Bronchial epithelial cell (primary cell): ENCODE results near the gene NBEA. TPM values are rescaled to one million over a fixed set of nuclear protein-coding genes. Genes with fewer than 3 reads are reported as not detected.
A peak's percentile ranks its signal among the peaks of the same experiment; 100 is the strongest.
"Not testable (repeated sequence)": the region's sequence is repeated elsewhere in the genome, so short reads cannot be mapped to it uniquely, and the experiment has no call there.

ENCODE experiments used
- DNase-seq: peaks from one replicate; pipeline ENCODE4 v3.0.0-alpha.2; 2010; ENCODE audit warnings: low read depth
- FAIRE-seq: peaks from 2 replicates; lab custom pipeline; 2011; peaks lifted over from hg19 to GRCh38; lab: Jason Lieb, UNC
- H3K27me3 ChIP-seq: 2 replicates; pipeline ENCODE4 v1.5.1; 2011; ENCODE audit warnings: low read length; ENCODE audit not compliant: control insufficient read depth, insufficient read depth
- H3K36me3 ChIP-seq: 2 replicates; pipeline ENCODE4 v1.5.1; 2011; ENCODE audit warnings: low read length; ENCODE audit not compliant: control insufficient read depth, insufficient read depth
- H3K4me3 ChIP-seq: 2 replicates; pipeline ENCODE4 v1.5.1; 2011; ENCODE audit warnings: mild to moderate bottlenecking, low read depth, low read length, control low read depth
- CTCF ChIP-seq: IDR thresholded peaks from 2 replicates; pipeline ENCODE4 v1.5.1; 2011; ENCODE audit warnings: mild to moderate bottlenecking, moderate library complexity, low read length, control low read depth, inconsistent platforms; ENCODE audit not compliant: insufficient read depth, severe bottlenecking
- total RNA-seq: library from RNA; depleted of rRNA; stranded (reverse); fragments of >200 nt; gene quantifications from 2 replicates; pipeline ENCODE4 v1.2.1, GENCODE V29; 2014

Gene NBEA
- total RNA-seq, 1 donor from 2014 or later, result 0.53 TPM

- DNase-seq (no peak), FAIRE-seq (no peak)
- Histone ChIP-seq H3K4me3 (no peak overlapping the region), H3K36me3 (no peaks in the 10 kb centered on the region), H3K27me3 (no peaks in the 10 kb centered on the region)
- TF ChIP-seq CTCF, result no peak
Observed at GRCh38 chr13:34901572-34901971, 40.5 kb upstream of the NBEA start.

DNA sequence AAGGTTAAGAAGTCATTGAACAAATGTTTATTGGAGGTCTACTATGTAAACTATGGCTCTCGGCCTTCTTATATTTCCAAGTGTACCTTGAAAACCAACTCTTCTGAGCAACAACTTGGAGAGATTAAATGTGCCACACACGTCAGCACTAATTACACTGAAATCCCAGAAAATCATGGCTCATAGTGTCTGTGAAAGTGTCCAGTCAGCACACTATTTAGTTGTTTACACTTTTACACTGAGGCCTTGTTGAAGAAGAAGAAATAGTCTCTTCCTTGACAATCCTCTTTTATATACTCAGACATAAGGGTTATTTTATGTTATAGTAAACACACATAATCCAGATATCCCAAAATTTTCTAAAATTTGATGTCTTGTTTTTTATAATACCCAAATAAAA lies 30.9 kb upstream of the NBEA start:
- Histone ChIP-seq H3K4me3 (no peak overlapping the region), H3K27me3 (no peaks in the 10 kb centered on the region), H3K36me3 (no peaks in the 10 kb centered on the region)
- no peak for TF ChIP-seq CTCF
- DNase-seq, result no peak
- FAIRE-seq, result no peak

DNA sequence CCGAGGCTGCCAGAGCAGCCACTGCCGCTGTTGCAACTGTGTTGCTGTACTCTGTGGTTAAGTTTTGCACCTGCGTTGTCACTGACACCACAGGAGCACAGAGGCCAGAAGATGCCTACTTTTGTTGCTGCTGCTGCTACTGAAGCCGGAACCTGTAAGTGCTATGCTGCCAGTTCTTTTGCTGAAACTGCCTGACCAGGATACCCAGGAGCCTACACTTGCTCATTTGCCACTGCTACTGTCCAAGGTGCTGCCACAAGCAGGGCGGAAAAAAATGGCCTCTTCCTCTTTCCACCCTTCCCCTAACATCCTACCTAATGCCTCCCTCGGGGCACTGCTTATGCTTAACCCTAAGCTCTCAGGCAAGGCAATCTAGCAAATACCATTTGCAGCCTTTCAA lies 29.0 kb upstream of the NBEA start:
- FAIRE-seq (peak; percentile 70), DNase-seq (peak; percentile 15)
- TF ChIP-seq CTCF, result no peak
- H3K4me3 ChIP-seq, result no peak overlapping the region
- no peaks in the 10 kb centered on the region for H3K36me3 ChIP-seq
- no peaks in the 10 kb centered on the region for H3K27me3 ChIP-seq

- H3K36me3 ChIP-seq, result no peaks in the 10 kb centered on the region
- TF ChIP-seq CTCF, result no peak
- H3K27me3 ChIP-seq, result no peaks in the 10 kb centered on the region
- FAIRE-seq (no peak), DNase-seq (no peak)
- H3K4me3 ChIP-seq, result no peak overlapping the region
Observed at GRCh38 chr13:34914416-34914815, 27.7 kb upstream of the NBEA start.

DNA sequence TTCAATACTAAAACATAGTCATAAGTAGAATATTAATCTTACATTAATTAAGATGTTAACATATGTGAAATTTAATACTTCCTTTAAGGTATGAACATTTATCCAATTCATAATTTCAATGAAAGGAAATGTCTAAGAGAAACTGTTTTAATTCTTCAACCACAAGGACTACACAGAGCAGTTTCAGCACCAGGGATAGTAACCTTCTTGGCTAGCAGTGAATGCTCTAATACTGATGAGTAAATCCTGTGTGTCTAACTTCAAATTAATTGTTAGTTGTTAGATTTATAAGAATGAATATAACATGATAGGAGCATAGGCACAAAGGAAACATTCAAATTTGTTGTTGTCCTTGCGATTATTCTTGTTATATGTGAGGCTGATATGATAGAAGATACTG lies 15.6 kb upstream of the NBEA start:
- peak; percentile 59 for DNase-seq
- Histone ChIP-seq H3K36me3 (no peaks in the 10 kb centered on the region), H3K27me3 (no peaks in the 10 kb centered on the region), H3K4me3 (no peak overlapping the region)
- no peak for TF ChIP-seq CTCF
- no peak for FAIRE-seq

GRCh38 chr13:34928676-34929075 lies 13.4 kb upstream of the NBEA start:
- not testable (repeated sequence) for DNase-seq, H3K36me3 ChIP-seq, H3K4me3 ChIP-seq, H3K27me3 ChIP-seq
- FAIRE-seq, result peak; percentile 86
